ENCODE data around the gene ACTR1A.
A peak's percentile ranks its signal among the peaks of the same experiment; 100 is the strongest.

ACTR1A gene

Small RNA genes lying within 50 kb of the gene (small RNA-seq; reads per million reads assigned to genes)
- gene MIR146B (ENCODE audit: low read depth): 3,161 reads per million, percentile 99 among the genes with 10 or more reads in this experiment
